ENCODE measurements around the gene FCF1. TPM values are rescaled to one million over a fixed set of nuclear protein-coding genes. Genes with fewer than 3 reads are reported as not detected.

FCF1 gene
- total RNA-seq, 1 donor from 2014 or later: 53.7 TPM

DNA sequence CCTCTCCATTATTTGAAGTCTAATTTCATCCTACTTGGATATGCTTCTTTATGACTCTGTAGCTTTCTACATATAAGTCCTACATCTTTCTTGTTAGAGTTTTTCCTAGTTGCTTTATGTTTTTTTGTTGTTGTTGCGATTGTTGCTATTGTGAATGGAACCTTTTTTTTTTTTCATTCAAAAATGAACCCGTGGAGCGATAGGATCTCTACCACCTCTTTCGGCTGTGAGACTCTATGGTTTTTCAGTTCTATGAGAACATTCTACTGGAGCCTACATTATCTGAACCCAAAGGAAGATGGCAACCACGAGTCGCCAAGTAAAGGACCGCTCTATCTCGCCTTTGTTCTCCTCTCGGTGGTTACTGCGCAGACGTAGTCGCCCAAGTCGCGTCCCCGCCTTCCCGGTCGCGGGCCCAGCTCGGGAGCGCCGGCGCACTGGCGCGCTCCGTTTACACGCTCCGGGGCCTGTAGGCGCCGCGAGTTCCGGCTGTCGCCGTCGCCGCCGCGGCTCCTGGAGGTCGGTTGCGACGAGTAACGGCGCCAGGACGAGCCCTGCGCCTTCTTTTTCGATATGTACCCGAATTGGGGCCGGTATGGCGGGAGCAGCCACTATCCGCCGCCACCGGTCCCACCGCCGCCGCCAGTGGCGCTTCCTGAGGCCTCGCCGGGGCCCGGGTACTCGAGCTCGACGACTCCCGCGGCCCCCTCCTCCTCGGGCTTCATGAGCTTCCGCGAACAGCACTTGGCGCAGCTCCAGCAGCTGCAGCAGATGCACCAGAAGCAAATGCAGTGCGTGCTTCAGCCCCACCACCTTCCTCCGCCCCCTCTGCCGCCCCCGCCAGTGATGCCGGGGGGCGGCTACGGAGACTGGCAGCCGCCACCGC, 50.2 kb downstream of the FCF1 start, which contains the start of gene YLPM1:
TSS of gene YLPM1 (plus strand) at position 400 of the 886 bp plus-strand sequence. CDS start at position 574, 174 bp downstream.
- intact Hi-C loops (cut with micrococcal nuclease): loop anchor here (1.0 to 10.0 kb wide), 16 partner anchors 29 to 1705 kb away; partner anchors contain the start of genes ABCD4, ACYP1, ALDH6A1 and AREL1

GRCh38 chr14:74763803-74764531, 51.0 kb downstream of the FCF1 start:
- intact Hi-C loops (cut with micrococcal nuclease): loop anchor here (1.0 to 10.0 kb wide), 16 partner anchors 28 to 1706 kb away; partner anchors contain the start of genes ABCD4, ACYP1, ALDH6A1 and AREL1

DNA sequence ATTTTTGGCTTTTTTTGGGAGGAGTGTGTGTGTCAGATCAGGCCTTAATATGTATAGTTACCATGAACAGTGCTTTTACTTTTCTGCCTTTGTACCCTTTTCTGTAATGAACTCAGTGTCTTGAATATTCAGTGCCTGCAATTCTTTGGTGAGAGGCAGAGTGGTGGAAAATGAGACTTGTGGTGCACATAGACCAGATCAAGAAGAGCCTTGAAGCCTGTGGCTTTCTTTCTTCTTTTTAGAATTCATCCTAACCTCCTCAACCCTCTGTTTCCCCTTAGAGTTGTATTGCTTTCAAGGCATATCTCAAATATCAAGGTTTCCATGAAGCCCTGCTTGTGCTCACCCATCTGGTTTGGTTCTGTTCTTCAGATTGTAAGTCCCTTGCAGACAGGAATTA, 52.8 kb downstream of the FCF1 start:
- intact Hi-C loops (cut with micrococcal nuclease): loop anchor here (1.0 to 10.0 kb wide), 2 partner anchors 156 to 529 kb away; no protein-coding TSS in a partner anchor

DNA sequence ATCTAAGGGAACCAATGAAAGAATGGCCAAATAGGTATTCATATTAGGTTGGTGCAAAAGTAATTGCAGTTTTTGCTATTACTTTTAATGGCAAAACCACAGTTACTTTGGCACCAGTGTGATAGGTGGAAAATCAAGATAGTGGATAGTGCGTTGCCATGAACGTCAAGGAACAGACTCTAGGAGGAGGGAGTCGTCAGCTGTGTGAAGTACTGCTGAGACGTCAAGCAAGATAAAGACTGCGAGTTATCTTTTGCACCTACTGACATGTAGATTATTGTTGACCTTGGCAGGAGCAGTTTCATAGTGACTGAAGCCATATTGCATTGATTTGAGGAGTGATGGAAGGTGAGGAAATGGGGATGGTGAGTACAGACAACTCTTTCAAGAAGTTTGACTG, 58.5 kb downstream of the FCF1 start:
- intact Hi-C loops (cut with micrococcal nuclease): no loop called here

DNA sequence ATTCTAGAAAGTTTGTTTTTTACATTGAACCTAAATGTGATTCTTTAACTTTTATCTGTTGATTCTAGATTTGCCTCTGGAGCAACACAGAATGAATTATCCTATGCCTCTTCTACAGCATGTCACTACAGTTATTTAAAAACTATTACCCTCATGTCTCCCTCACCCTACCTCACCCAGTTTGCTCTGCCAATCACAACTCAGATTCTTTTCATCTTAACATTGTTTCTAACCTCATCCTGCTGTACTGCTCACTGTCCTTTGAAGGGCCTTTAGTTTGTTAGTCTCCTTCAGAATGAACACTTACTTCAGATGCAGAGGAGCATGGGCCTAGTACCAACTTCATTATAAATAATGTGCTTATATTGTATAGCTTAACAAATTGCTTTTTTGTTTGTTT, 71.7 kb downstream of the FCF1 start:
- intact Hi-C loops (cut with micrococcal nuclease): no loop called here

- intact Hi-C loops (cut with micrococcal nuclease): no loop called here
These were observed 72.2 kb downstream of the FCF1 start for GRCh38 chr14:74785056-74785613.

- intact Hi-C loops (cut with micrococcal nuclease): no loop called here
These were observed 73.9 kb downstream of the FCF1 start for GRCh38 chr14:74786796-74787315.

Other genes with a start within 250 kb of the FCF1 start
- gene NPC2, start 219.8 kb upstream of the FCF1 start, total RNA-seq: 38.7 and 45.7 TPM in 2 replicates
- 24.0 and 24.8 TPM in 2 replicates for gene ISCA2, start 219.4 kb upstream of the FCF1 start, total RNA-seq
- 0.07 and 0.83 TPM in 2 replicates for gene LTBP2, start 100.9 kb upstream of the FCF1 start, total RNA-seq
- gene AREL1, start 64 bp upstream of the FCF1 start, total RNA-seq: 59.5 and 65.9 TPM in 2 replicates
- 81.1 and 84.6 TPM in 2 replicates for gene YLPM1, start 50.2 kb downstream of the FCF1 start, total RNA-seq
- gene PROX2, start 163.0 kb downstream of the FCF1 start, total RNA-seq: 0.05 TPM in 1 of 2 replicates, not detected in the other
- gene DLST, start 168.8 kb downstream of the FCF1 start, total RNA-seq: 87.6 and 95.8 TPM in 2 replicates
- 5.7 and 5.9 TPM in 2 replicates for gene RPS6KL1, start 210.1 kb downstream of the FCF1 start, total RNA-seq
- 0.20 and 0.29 TPM in 2 replicates for gene PGF, start 242.5 kb downstream of the FCF1 start, total RNA-seq

All from T-helper 1 cell treated with Interleukin-12 subunit alpha and Interleukin-12 subunit beta and Interleukin-4 antibody, amounts not matched to agents 30 ng/mL and 1 ng/mL, for 36 hours (primary cell).